Transverse colon (tissue), 4 donors: ENCODE results near the gene MAS1L. TPM values are rescaled to one million over a fixed set of nuclear protein-coding genes. Genes with fewer than 3 reads are reported as not detected.

Source experiments
- DNase-seq: peaks from one replicate; pipeline ENCODE4 v3.0.0-alpha.2; 2019
- H3K27ac ChIP-seq, 4 donors: fragments of 200-600 bp; sonication (generic); 2 replicates each; pipeline ENCODE4 v1.5.1; 2016 to 2018; ENCODE audit warnings: inconsistent platforms in 4 of 4
- H3K27me3 ChIP-seq: fragments of 200-600 bp; sonication (generic); 2 replicates; pipeline ENCODE4 v1.5.1; 2017; ENCODE audit warnings: inconsistent platforms
- H3K36me3 ChIP-seq, 4 donors: fragments of 200-600 bp; sonication (generic); 2 replicates each; pipeline ENCODE4 v1.5.1; 2017 to 2019; ENCODE audit warnings: inconsistent platforms in 4 of 4
- H3K4me1 ChIP-seq, 4 donors: fragments of 200-600 bp; sonication (generic); 2 replicates each; pipeline ENCODE4 v1.5.1; 2017 to 2020; ENCODE audit warnings: inconsistent platforms in 4 of 4
- H3K4me3 ChIP-seq, 4 donors: fragments of 200-600 bp; sonication (generic); 1 replicate in 1 of 4; 2 replicates in 3 of 4; pipeline versions ENCODE4 v1.5.1 to v1.6.1; 2017 to 2019; ENCODE audit warnings: inconsistent platforms in 4 of 4
- H3K9me3 ChIP-seq, 2 donors: fragments of 200-600 bp; sonication (generic); 2 replicates each; pipeline ENCODE4 v1.5.1; 2017 to 2019; ENCODE audit warnings: inconsistent platforms in 2 of 2
- EP300 ChIP-seq: sonication (generic); formaldehyde crosslinking; IDR thresholded peaks from one replicate; pipeline ENCODE4 v1.6.1; 2017; ENCODE audit warnings: antibody characterized with exemption, low read depth
- POLR2A ChIP-seq: fragments of 450-650 bp; IDR thresholded peaks from one replicate; pipeline ENCODE4 v1.6.1; 2016; ENCODE audit warnings: antibody characterized with exemption, mild to moderate bottlenecking, moderate library complexity
- POLR2AphosphoS5 ChIP-seq, 3 donors: sonication (generic); formaldehyde crosslinking; IDR thresholded peaks; one replicate each; pipeline ENCODE4 v1.6.1; 2016; ENCODE audit warnings: antibody characterized with exemption in 3 of 3
- WGBS, 2 donors: methylation state at CpG; one replicate each; pipeline ENCODE4 v1.1.5; 2018; ENCODE audit warnings: low coverage in 1 of 2; 5-methylcytosine and 5-hydroxymethylcytosine counted together
- in situ Hi-C, 4 donors: fragments of 200-750 bp; cut with MboI; loops; one replicate each; pipeline versions ENCODE4 v1.15.0 to v1.15.1; 2017; ENCODE audit warnings: low sequenced_read_pairs in 3 of 4, low pct_ligation_motif_present in 1 of 4, low pct_unique_long_range_greater_than_20kb in 1 of 4
- intact Hi-C: fragments of 100-400 bp; cut with DNase I; formaldehyde crosslinking; loops from one replicate; pipeline ENCODE4 v1.15.1; 2023; ENCODE audit warnings: low total_unique reads
- total RNA-seq, 4 donors: library from RNA; depleted of rRNA; stranded (reverse); fragments of >200 nt; gene quantifications; one replicate each; pipeline ENCODE4 v1.1.0, GENCODE V29; 2016
- TF ChIP-seq, protein P1 (sequence below), 5 experiments: fragments of 200-600 bp in 3 of 5; fragments of 450-650 bp in 2 of 5; sonication (generic) in 3 of 5; IDR thresholded peaks; 1 replicate in 2 of 5; 2 replicates in 3 of 5; pipeline ENCODE4 v1.5.1; 2016 to 2017; ENCODE audit warnings: antibody characterized with exemption in 5 of 5, inconsistent platforms in 3 of 5, mild to moderate bottlenecking in 2 of 5, moderate library complexity in 1 of 5

The MAS1L gene
- total RNA-seq, 4 donors from 2014 or later, result not detected

DNA sequence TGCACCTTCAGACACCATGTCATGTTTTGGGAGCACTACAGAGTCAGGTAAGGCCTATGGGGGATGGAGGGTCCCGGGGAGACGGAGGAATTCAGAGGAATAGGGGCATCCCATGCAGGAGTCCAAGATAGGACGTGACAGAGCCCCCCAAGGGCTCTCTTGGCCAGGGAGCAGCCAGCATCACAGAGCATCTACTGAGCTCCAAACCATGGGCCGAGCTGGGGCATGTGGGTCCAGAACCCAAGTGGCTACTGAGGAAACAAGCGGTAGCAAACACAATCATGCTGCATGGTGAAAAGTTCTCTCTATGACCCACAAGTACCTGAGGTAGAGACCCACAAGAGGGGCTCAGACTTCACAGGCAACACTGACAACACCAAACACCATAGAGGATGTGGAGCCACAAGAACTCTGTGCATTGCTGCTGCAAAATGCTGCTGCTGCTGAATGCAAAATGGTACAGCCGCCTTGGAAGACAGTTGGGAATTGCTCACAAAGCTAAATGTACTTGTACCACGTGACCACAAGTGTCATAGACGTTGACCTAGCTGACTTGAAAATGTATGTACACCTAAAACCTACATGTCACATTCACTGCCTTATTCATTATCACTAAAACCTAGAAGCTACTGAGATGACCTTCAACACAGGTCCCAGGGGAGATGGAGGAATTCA lies 33.4 kb upstream of the MAS1L start:
- Histone ChIP-seq H3K4me3 (no peak overlapping the region), H3K9me3 (no peaks in the 10 kb centered on the region), H3K36me3 (no peaks in the 10 kb centered on the region), H3K27me3 (no peaks in the 10 kb centered on the region), H3K4me1 (no peaks in the 10 kb centered on the region), H3K27ac (no peak overlapping the region)
- no peak for DNase-seq
- intact Hi-C loops, result no loop called here
- whole genome bisulfite sequencing, 2 donors, result 57% methylated on average over 8 of the region's 8 CpGs; no CpG with 5 or more reads in 1 of the 2 donors
- TF ChIP-seq POLR2A (no peak), POLR2AphosphoS5 (IDR thresholded peaks at IDR 0.05) (no peak), EP300 (no peak)
- in situ Hi-C loops, result no loop called here

DNA sequence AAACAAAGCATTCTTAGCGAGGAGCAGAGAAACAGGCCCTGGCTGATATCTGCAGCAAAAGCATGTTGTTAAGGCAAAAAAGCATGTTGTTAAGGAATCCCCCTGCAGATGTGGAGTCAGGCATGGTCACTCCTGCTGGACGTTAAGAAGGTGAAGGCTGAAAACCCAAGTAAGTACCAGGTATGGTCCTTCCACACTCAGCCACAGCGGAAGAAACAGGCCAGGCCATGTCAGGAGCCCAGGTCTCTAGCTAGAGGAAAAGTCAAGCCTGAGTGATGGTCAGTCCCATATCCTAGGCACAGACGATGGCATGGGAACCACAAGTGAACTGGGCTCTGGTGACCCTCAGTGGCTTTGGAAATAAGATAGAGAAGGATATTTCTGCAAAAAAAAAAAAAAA lies 32.5 kb upstream of the MAS1L start:
- H3K36me3 ChIP-seq, result no peaks in the 10 kb centered on the region
- no peaks in the 10 kb centered on the region for H3K27me3 ChIP-seq
- no peak for DNase-seq
- H3K27ac ChIP-seq, result no peak overlapping the region
- in situ Hi-C loops, result no loop called here
- intact Hi-C loops, result no loop called here
- H3K9me3 ChIP-seq, result no peaks in the 10 kb centered on the region
- TF ChIP-seq, protein P1, sequence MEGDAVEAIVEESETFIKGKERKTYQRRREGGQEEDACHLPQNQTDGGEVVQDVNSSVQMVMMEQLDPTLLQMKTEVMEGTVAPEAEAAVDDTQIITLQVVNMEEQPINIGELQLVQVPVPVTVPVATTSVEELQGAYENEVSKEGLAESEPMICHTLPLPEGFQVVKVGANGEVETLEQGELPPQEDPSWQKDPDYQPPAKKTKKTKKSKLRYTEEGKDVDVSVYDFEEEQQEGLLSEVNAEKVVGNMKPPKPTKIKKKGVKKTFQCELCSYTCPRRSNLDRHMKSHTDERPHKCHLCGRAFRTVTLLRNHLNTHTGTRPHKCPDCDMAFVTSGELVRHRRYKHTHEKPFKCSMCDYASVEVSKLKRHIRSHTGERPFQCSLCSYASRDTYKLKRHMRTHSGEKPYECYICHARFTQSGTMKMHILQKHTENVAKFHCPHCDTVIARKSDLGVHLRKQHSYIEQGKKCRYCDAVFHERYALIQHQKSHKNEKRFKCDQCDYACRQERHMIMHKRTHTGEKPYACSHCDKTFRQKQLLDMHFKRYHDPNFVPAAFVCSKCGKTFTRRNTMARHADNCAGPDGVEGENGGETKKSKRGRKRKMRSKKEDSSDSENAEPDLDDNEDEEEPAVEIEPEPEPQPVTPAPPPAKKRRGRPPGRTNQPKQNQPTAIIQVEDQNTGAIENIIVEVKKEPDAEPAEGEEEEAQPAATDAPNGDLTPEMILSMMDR (IDR thresholded peaks at IDR 0.05), result no peak
- TF ChIP-seq POLR2A, result no peak
- no peak overlapping the region for H3K4me3 ChIP-seq
- no peaks in the 10 kb centered on the region for H3K4me1 ChIP-seq
- WGBS, 2 donors, result 83 to 100% methylated on average over 2 to 4 of the region's 4 CpGs

GRCh38 chr6:29519291-29520010 lies 31.7 kb upstream of the MAS1L start:
- WGBS, 2 donors, result 79% methylated on average over 6 of the region's 6 CpGs; no CpG with 5 or more reads in 1 of the 2 donors
- H3K36me3 ChIP-seq, result no peaks in the 10 kb centered on the region
- TF ChIP-seq POLR2A, result no peak
- no peak for TF ChIP-seq POLR2AphosphoS5 (IDR thresholded peaks at IDR 0.05)
- TF ChIP-seq EP300, result no peak
- TF ChIP-seq, protein P1 (IDR thresholded peaks at IDR 0.05), result no peak
- in situ Hi-C loops, result no loop called here
- H3K4me1 ChIP-seq, result no peaks in the 10 kb centered on the region
- no peaks in the 10 kb centered on the region for H3K9me3 ChIP-seq
- H3K27me3 ChIP-seq, result no peaks in the 10 kb centered on the region
- H3K27ac ChIP-seq, result no peak overlapping the region
- no peak for DNase-seq
- intact Hi-C loops, result no loop called here
- H3K4me3 ChIP-seq, result no peak overlapping the region

- no peak for DNase-seq
- Histone ChIP-seq H3K36me3 (no peaks in the 10 kb centered on the region), H3K27me3 (no peaks in the 10 kb centered on the region), H3K4me3 (no peak overlapping the region), H3K27ac (no peak overlapping the region), H3K4me1 (no peaks in the 10 kb centered on the region), H3K9me3 (no peaks in the 10 kb centered on the region)
- intact Hi-C loops, result no loop called here
- WGBS, 2 donors, result 60 to 82% methylated on average over 1 to 7 of the region's 7 CpGs
- in situ Hi-C loops, result no loop called here
- no peak for TF ChIP-seq EP300
- no peak for TF ChIP-seq POLR2AphosphoS5 (IDR thresholded peaks at IDR 0.05)
- TF ChIP-seq POLR2A, result no peak
- TF ChIP-seq, protein P1 (IDR thresholded peaks at IDR 0.05), result no peak
Measured at GRCh38 chr6:29517728-29518440, 30.1 kb upstream of the MAS1L start.
